Measurements from ENCODE around the gene RAPGEF5. TPM values are rescaled to one million over a fixed set of nuclear protein-coding genes. Genes with fewer than 3 reads are reported as not detected.

Gene RAPGEF5
- total and polyA plus RNA-seq, 2 experiments from 2014 or later, result 0.21 TPM; not detected in 1

- H3K9me3 ChIP-seq (ENCODE audit: low read depth), result no peaks in the 10 kb centered on the region
- H3K27ac ChIP-seq, result no peak overlapping the region
- no peaks in the 10 kb centered on the region for H3K36me3 ChIP-seq
- H3K27me3 ChIP-seq, result peaks cover 34% of the 10 kb centered on the region
- no peak for TF ChIP-seq CTCF (IDR thresholded peaks at IDR 0.05; ENCODE audit: low read depth, low read length)
- DNase-seq (ENCODE audit: low read depth in 1 of 2, low spot score in 1 of 2), result no peak
- no peaks in the 10 kb centered on the region for H3K4me1 ChIP-seq (ENCODE audit: low read depth)
- no peak overlapping the region for H3K4me3 ChIP-seq
These were observed 4.4 kb upstream of the RAPGEF5 start for GRCh38 chr7:22361320-22361719.

GRCh38 chr7:22358820-22359697 is 2.1 kb upstream of the RAPGEF5 start:
- peaks cover 53% of the 10 kb centered on the region for H3K27me3 ChIP-seq
- DNase-seq (ENCODE audit: low read depth in 1 of 2, low spot score in 1 of 2), result no peak
- H3K9me3 ChIP-seq (ENCODE audit: low read depth), result no peaks in the 10 kb centered on the region
- no peaks in the 10 kb centered on the region for H3K4me1 ChIP-seq (ENCODE audit: low read depth)
- H3K36me3 ChIP-seq, result no peaks in the 10 kb centered on the region
- no peak overlapping the region for H3K27ac ChIP-seq
- no peak overlapping the region for H3K4me3 ChIP-seq
- TF ChIP-seq CTCF (IDR thresholded peaks at IDR 0.05; ENCODE audit: low read depth, low read length), result no peak

- peak; percentile 2 to 15 for DNase-seq (ENCODE audit: low read depth in 1 of 2, low spot score in 1 of 2)
- TF ChIP-seq CTCF (IDR thresholded peaks at IDR 0.05; ENCODE audit: low read depth, low read length), result no peak
- Histone ChIP-seq H3K4me1 (ENCODE audit: low read depth) (no peaks in the 10 kb centered on the region), H3K27me3 (peaks cover 50% of the 10 kb centered on the region), H3K36me3 (no peaks in the 10 kb centered on the region), H3K27ac (no peak overlapping the region), H3K9me3 (ENCODE audit: low read depth) (no peaks in the 10 kb centered on the region), H3K4me3 (peak overlapping the region; percentile 45)
These were observed 589 bp upstream of the RAPGEF5 start for GRCh38 chr7:22357311-22358175.

- no peak overlapping the region for H3K27ac ChIP-seq
- no peaks in the 10 kb centered on the region for H3K9me3 ChIP-seq (ENCODE audit: low read depth)
- peaks cover 50% of the 10 kb centered on the region for H3K27me3 ChIP-seq
- TF ChIP-seq CTCF (IDR thresholded peaks at IDR 0.05; ENCODE audit: low read depth, low read length), result no peak
- H3K4me3 ChIP-seq, result peak overlapping the region; percentile 45
- DNase-seq (ENCODE audit: low read depth in 1 of 2, low spot score in 1 of 2), result peak in 1 of 2 donors; percentile 5
- no peaks in the 10 kb centered on the region for H3K36me3 ChIP-seq
- no peaks in the 10 kb centered on the region for H3K4me1 ChIP-seq (ENCODE audit: low read depth)
These were observed 803 bp downstream of the RAPGEF5 start for GRCh38 chr7:22356010-22356691.

GRCh38 chr7:22355620-22356009 is 1.3 kb downstream of the RAPGEF5 start:
- DNase-seq (ENCODE audit: low read depth in 1 of 2, low spot score in 1 of 2), result no peak
- Histone ChIP-seq H3K4me1 (ENCODE audit: low read depth) (no peaks in the 10 kb centered on the region), H3K9me3 (ENCODE audit: low read depth) (no peaks in the 10 kb centered on the region), H3K27me3 (peaks cover 50% of the 10 kb centered on the region), H3K27ac (no peak overlapping the region), H3K36me3 (no peaks in the 10 kb centered on the region), H3K4me3 (no peak overlapping the region)
- no peak for TF ChIP-seq CTCF (IDR thresholded peaks at IDR 0.05; ENCODE audit: low read depth, low read length)

Data from cardiac muscle cell (in vitro differentiated cells and primary cell).